SK-N-SH treated with all-trans-retinoic acid at 6 μM for 48 hours (cell line): ENCODE measurements around the gene EPHA1.

Experiments used
- ATAC-seq: fragments of 200-7000 bp; cut with Tn5 transposase; 3 replicates; pipeline ENCODE4 v1.9.1; 2020; ENCODE audit warnings: mild to moderate bottlenecking, moderate library complexity
- ARNTL ChIP-seq: fragments of 450-650 bp; formaldehyde crosslinking; IDR thresholded peaks from 2 replicates; pipeline ENCODE4 v1.5.0; 2020; ENCODE audit warnings: low read depth, mild to moderate bottlenecking, moderate library complexity, borderline replicate concordance
- ESRRG ChIP-seq: fragments of 250-450 bp; sonication (Bioruptor Pico); IDR thresholded peaks from 2 replicates; pipeline ENCODE4 v1.6.1; 2021; ENCODE audit warnings: mild to moderate bottlenecking
- GLIS3 ChIP-seq: fragments of 250-450 bp; sonication (Bioruptor Pico); IDR thresholded peaks from 2 replicates; pipeline ENCODE4 v1.5.0; 2020; ENCODE audit warnings: mild to moderate bottlenecking, moderate library complexity
- ISL1 ChIP-seq: fragments of 250-450 bp; sonication (Bioruptor Pico); IDR thresholded peaks from 2 replicates; pipeline ENCODE4 v2.1.2; 2022; ENCODE audit warnings: mild to moderate bottlenecking, moderate library complexity
- OSR1 ChIP-seq: fragments of 250-450 bp; sonication (Bioruptor Pico); IDR thresholded peaks from 2 replicates; pipeline ENCODE4 v1.8.0; 2022; ENCODE audit warnings: moderate library complexity, mild to moderate bottlenecking, inconsistent platforms
- RARB ChIP-seq: fragments of 250-450 bp; sonication (Bioruptor Pico); IDR thresholded peaks from 2 replicates; pipeline ENCODE4 v1.8.0; 2021; ENCODE audit warnings: mild to moderate bottlenecking, moderate library complexity
- SNAI2 ChIP-seq: fragments of 250-450 bp; sonication (Bioruptor Pico); IDR thresholded peaks from 2 replicates; pipeline ENCODE4 v1.5.0; 2020; ENCODE audit warnings: mild to moderate bottlenecking, moderate library complexity
- TCF4 ChIP-seq: fragments of 250-450 bp; sonication (Bioruptor Pico); IDR thresholded peaks from 2 replicates; pipeline ENCODE4 v1.8.0; 2021; ENCODE audit warnings: mild to moderate bottlenecking, moderate library complexity, borderline replicate concordance
- TOX ChIP-seq: fragments of 250-450 bp; sonication (Bioruptor Pico); IDR thresholded peaks from 2 replicates; pipeline ENCODE4 v1.8.0; 2021; ENCODE audit warnings: mild to moderate bottlenecking, moderate library complexity, borderline replicate concordance
- ZC3H10 ChIP-seq: fragments of 250-450 bp; sonication (Bioruptor Pico); IDR thresholded peaks from 2 replicates; pipeline ENCODE4 v1.5.1; 2021; ENCODE audit warnings: mild to moderate bottlenecking, moderate library complexity
- ZFP3 ChIP-seq: fragments of 250-450 bp; sonication (Bioruptor Pico); IDR thresholded peaks from 2 replicates; pipeline ENCODE4 v1.5.0; 2020; ENCODE audit warnings: mild to moderate bottlenecking, moderate library complexity
- ZFP30 ChIP-seq: fragments of 450-650 bp; formaldehyde crosslinking; IDR thresholded peaks from 2 replicates; pipeline ENCODE4 v1.5.0; 2022; ENCODE audit warnings: mild to moderate bottlenecking, moderate library complexity
- TF ChIP-seq, protein P1 (sequence below): fragments of 250-450 bp; sonication (Bioruptor Pico); IDR thresholded peaks from 2 replicates; pipeline ENCODE4 v1.5.1; 2020; ENCODE audit warnings: low read depth, mild to moderate bottlenecking, moderate library complexity
- TF ChIP-seq, protein P2 (sequence below): fragments of 250-450 bp; sonication (Bioruptor Pico); IDR thresholded peaks from 2 replicates; pipeline ENCODE4 v1.5.1; 2021; ENCODE audit warnings: mild to moderate bottlenecking, moderate library complexity
- TF ChIP-seq, protein P3 (sequence below): fragments of 250-450 bp; sonication (Bioruptor Pico); IDR thresholded peaks from 2 replicates; pipeline ENCODE4 v1.5.0; 2020; ENCODE audit warnings: mild to moderate bottlenecking, moderate library complexity
- TF ChIP-seq, protein P4 (sequence below): fragments of 250-450 bp; sonication (Bioruptor Pico); IDR thresholded peaks from 2 replicates; pipeline ENCODE4 v1.8.0; 2020; ENCODE audit warnings: mild to moderate bottlenecking, moderate library complexity, borderline replicate concordance
- TF ChIP-seq, protein P5 (sequence below): fragments of 250-450 bp; sonication (Bioruptor Pico); IDR thresholded peaks from 2 replicates; pipeline ENCODE4 v1.8.0; 2021; ENCODE audit warnings: low read depth, mild to moderate bottlenecking, moderate library complexity, borderline replicate concordance

Gene EPHA1

DNA sequence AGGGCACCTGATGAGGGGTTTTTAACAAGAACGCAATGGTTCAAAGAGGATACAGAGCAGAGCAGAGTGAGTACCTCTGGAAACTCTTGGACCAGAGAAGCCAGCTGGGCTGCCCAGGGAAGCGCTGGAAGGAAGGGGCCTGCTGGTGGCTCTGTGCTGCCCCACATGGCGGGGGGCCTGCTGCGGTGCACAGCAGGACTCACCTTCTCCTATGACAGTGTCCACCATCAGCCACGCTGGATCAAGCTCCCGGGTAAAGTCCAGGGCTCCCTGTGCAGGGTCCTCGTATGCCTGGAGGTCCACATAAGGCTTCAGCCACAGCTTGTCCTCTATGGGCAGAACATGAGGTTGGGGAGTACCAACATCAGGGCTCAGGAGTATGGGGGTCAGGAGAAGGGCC, 12.5 kb downstream of the EPHA1 start:
- peak; percentile 0; the same call in 1 of the 2 replicates for TF ChIP-seq TOX
- TF ChIP-seq RARB (CRISPR knock-in tag) = no peak
- TF ChIP-seq, all 23 proteins: peak for 1
- peak; percentile 3 for ATAC-seq

DNA sequence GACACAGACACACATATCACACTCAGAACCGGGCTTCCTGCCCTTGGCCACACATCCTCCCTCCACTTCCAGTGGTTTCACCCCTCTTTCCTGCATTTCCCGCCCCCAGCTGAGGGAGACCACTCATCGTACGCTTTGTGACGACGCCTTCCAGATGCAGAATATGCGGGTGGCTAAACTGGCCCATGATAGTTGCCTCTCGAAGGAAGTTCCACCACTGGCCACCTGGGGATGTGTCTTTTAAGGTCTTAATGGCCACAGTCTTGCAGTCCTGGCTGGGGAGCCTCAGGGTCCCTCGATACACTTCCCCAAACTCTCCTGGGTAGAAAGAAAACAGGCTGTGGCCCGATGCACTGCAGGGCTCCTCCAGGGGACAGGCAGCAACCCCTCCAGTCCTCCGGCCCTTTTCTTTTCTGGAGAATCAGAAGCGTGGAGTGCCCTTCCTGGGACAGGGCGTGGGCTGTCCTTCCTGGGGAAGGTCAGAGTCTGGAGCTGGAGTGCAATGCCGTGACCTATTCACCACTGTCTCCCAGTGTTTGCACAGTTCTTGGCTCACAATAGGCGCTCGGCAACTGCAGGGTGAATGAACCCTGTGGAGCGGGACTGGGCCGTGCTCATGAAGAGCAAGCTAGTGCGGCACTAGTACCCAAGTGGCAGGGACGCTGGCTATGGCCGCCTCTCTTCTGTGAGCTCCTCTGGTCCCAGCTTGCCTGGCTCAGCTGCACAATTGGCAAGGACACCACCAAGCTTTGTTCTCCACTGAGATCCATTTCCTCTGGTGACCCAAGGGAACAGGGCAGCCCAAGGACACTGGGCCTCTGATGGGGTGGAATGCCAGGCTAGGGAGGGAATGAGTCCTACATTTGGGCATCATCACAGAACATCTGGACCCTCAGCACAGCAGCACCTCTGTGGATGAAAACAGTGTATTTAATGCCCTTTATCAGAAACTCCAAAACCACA, 13.2 kb downstream of the EPHA1 start:
- TF ChIP-seq RARB (CRISPR knock-in tag) (peak; percentile 19; the same call in 1 of the 2 replicates), TCF4 (CRISPR knock-in tag) (no peak), SNAI2 (CRISPR knock-in tag) (no peak)
- TF ChIP-seq, all 23 proteins: peak for 1
- ATAC-seq = peak; percentile 9

DNA sequence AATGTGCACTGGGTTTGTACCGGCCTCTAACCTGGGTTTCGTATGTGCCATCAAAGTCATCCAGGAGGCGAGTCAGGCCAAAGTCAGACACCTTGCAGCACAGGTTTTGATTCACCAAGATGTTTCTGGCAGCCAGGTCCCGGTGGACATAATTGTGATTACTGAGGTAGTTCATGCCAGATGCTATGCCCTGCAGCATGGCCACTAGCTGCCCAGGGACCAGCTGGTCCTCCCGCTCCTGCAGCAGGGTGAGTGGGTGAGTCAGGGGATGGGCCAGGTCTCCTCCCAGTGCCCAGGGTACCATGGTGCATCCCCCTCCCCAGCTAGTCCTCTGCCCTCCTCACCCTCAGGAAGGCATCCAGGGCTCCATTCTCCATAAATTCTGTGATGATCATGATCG, 13.9 kb downstream of the EPHA1 start:
- TF ChIP-seq, protein P1, sequence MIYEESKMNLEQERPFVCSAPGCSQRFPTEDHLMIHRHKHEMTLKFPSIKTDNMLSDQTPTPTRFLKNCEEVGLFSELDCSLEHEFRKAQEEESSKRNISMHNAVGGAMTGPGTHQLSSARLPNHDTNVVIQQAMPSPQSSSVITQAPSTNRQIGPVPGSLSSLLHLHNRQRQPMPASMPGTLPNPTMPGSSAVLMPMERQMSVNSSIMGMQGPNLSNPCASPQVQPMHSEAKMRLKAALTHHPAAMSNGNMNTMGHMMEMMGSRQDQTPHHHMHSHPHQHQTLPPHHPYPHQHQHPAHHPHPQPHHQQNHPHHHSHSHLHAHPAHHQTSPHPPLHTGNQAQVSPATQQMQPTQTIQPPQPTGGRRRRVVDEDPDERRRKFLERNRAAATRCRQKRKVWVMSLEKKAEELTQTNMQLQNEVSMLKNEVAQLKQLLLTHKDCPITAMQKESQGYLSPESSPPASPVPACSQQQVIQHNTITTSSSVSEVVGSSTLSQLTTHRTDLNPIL (CRISPR knock-in tag) = no peak
- TF ChIP-seq, protein P2, sequence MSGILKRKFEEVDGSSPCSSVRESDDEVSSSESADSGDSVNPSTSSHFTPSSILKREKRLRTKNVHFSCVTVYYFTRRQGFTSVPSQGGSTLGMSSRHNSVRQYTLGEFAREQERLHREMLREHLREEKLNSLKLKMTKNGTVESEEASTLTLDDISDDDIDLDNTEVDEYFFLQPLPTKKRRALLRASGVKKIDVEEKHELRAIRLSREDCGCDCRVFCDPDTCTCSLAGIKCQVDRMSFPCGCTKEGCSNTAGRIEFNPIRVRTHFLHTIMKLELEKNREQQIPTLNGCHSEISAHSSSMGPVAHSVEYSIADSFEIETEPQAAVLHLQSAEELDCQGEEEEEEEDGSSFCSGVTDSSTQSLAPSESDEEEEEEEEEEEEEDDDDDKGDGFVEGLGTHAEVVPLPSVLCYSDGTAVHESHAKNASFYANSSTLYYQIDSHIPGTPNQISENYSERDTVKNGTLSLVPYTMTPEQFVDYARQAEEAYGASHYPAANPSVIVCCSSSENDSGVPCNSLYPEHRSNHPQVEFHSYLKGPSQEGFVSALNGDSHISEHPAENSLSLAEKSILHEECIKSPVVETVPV (CRISPR knock-in tag) = no peak
- TF ChIP-seq ARNTL (CRISPR knock-in tag) (no peak), RARB (CRISPR knock-in tag) (no peak)
- TF ChIP-seq, protein P3, sequence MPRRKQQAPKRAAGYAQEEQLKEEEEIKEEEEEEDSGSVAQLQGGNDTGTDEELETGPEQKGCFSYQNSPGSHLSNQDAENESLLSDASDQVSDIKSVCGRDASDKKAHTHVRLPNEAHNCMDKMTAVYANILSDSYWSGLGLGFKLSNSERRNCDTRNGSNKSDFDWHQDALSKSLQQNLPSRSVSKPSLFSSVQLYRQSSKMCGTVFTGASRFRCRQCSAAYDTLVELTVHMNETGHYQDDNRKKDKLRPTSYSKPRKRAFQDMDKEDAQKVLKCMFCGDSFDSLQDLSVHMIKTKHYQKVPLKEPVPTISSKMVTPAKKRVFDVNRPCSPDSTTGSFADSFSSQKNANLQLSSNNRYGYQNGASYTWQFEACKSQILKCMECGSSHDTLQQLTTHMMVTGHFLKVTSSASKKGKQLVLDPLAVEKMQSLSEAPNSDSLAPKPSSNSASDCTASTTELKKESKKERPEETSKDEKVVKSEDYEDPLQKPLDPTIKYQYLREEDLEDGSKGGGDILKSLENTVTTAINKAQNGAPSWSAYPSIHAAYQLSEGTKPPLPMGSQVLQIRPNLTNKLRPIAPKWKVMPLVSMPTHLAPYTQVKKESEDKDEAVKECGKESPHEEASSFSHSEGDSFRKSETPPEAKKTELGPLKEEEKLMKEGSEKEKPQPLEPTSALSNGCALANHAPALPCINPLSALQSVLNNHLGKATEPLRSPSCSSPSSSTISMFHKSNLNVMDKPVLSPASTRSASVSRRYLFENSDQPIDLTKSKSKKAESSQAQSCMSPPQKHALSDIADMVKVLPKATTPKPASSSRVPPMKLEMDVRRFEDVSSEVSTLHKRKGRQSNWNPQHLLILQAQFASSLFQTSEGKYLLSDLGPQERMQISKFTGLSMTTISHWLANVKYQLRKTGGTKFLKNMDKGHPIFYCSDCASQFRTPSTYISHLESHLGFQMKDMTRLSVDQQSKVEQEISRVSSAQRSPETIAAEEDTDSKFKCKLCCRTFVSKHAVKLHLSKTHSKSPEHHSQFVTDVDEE = no peak
- peak; percentile 3 for ATAC-seq

DNA sequence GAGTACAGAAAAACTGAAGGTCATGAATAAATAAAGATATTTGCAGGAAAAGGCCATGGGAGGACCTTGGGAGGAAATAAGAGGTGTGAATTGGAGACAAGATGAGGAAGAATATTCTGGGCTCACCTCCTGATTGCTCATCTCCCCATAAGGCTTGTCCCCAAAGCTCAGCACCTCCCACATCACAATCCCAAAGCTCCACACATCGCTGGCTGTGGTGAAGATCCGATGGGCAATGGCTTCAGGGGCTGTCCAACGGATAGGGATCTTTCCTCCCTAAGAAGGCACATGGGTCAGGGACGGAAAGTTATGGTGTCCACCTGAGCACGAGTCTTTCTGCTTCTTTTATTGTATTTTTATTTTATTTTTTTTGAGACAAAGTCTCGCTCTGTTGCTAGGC, 14.6 kb downstream of the EPHA1 start:
- TF ChIP-seq RARB (CRISPR knock-in tag) (0 out of 2 replicates have a peak, but pooled peaks have one; percentile 81), SNAI2 (CRISPR knock-in tag) (no peak), ZC3H10 (peak; percentile 89), TOX (peak; percentile 79; the same call in 1 of the 2 replicates), ESRRG (CRISPR knock-in tag) (no peak), ZFP30 (CRISPR knock-in tag) (no peak), OSR1 (CRISPR knock-in tag) (no peak), ISL1 (CRISPR knock-in tag) (no peak), GLIS3 (CRISPR knock-in tag) (peak; percentile 82; the same call in 1 of the 2 replicates), ZFP3 (CRISPR knock-in tag) (no peak)
- TF ChIP-seq, protein P4, sequence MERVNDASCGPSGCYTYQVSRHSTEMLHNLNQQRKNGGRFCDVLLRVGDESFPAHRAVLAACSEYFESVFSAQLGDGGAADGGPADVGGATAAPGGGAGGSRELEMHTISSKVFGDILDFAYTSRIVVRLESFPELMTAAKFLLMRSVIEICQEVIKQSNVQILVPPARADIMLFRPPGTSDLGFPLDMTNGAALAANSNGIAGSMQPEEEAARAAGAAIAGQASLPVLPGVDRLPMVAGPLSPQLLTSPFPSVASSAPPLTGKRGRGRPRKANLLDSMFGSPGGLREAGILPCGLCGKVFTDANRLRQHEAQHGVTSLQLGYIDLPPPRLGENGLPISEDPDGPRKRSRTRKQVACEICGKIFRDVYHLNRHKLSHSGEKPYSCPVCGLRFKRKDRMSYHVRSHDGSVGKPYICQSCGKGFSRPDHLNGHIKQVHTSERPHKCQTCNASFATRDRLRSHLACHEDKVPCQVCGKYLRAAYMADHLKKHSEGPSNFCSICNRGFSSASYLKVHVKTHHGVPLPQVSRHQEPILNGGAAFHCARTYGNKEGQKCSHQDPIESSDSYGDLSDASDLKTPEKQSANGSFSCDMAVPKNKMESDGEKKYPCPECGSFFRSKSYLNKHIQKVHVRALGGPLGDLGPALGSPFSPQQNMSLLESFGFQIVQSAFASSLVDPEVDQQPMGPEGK (CRISPR knock-in tag) = peak; percentile 49
- TF ChIP-seq, protein P2 (CRISPR knock-in tag) = no peak; the same call in 1 of the 2 replicates
- TF ChIP-seq, protein P5, sequence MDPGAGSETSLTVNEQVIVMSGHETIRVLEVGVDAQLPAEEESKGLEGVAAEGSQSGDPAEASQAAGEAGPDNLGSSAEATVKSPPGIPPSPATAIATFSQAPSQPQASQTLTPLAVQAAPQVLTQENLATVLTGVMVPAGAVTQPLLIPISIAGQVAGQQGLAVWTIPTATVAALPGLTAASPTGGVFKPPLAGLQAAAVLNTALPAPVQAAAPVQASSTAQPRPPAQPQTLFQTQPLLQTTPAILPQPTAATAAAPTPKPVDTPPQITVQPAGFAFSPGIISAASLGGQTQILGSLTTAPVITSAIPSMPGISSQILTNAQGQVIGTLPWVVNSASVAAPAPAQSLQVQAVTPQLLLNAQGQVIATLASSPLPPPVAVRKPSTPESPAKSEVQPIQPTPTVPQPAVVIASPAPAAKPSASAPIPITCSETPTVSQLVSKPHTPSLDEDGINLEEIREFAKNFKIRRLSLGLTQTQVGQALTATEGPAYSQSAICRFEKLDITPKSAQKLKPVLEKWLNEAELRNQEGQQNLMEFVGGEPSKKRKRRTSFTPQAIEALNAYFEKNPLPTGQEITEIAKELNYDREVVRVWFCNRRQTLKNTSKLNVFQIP (CRISPR knock-in tag) = no peak
- ATAC-seq = peak; percentile 0
